ENCODE measurements around the gene RSRC2.
"Not testable (repeated sequence)": the region's sequence is repeated elsewhere in the genome, so short reads cannot be mapped to it uniquely, and the experiment has no call there.

Gene RSRC2

GRCh38 chr12:122486360-122486759 lies 40.4 kb downstream of the RSRC2 start:
- not testable (repeated sequence) for H3K9me3 ChIP-seq (ENCODE audit: control insufficient read depth, insufficient read depth, low read depth, low read length); H3K4me3 ChIP-seq (ENCODE audit: low read depth, low read length); H3K9ac ChIP-seq (ENCODE audit: low read length); H3K27ac ChIP-seq (ENCODE audit: low read depth, low read length); H3K27me3 ChIP-seq (ENCODE audit: control insufficient read depth, insufficient read depth, low read length); H3K4me1 ChIP-seq (ENCODE audit: control insufficient read depth, insufficient read depth, low read length)
- H3K36me3 ChIP-seq (ENCODE audit: control insufficient read depth, insufficient read depth, low read length): peaks cover 86% of the 10 kb centered on the region

GRCh38 chr12:122484385-122484784 lies 42.4 kb downstream of the RSRC2 start:
- not testable (repeated sequence) for H3K4me3 ChIP-seq (ENCODE audit: low read depth, low read length); H3K27me3 ChIP-seq (ENCODE audit: control insufficient read depth, insufficient read depth, low read length); H3K4me1 ChIP-seq (ENCODE audit: control insufficient read depth, insufficient read depth, low read length); H3K9ac ChIP-seq (ENCODE audit: low read length); H3K9me3 ChIP-seq (ENCODE audit: control insufficient read depth, insufficient read depth, low read depth, low read length); H3K27ac ChIP-seq (ENCODE audit: low read depth, low read length)
- peaks cover 85% of the 10 kb centered on the region for H3K36me3 ChIP-seq (ENCODE audit: control insufficient read depth, insufficient read depth, low read length)

GRCh38 chr12:122483969-122484368 lies 42.8 kb downstream of the RSRC2 start:
- Histone ChIP-seq H3K4me3 (ENCODE audit: low read depth, low read length) (no peak overlapping the region), H3K4me1 (ENCODE audit: control insufficient read depth, insufficient read depth, low read length) (no peaks in the 10 kb centered on the region), H3K36me3 (ENCODE audit: control insufficient read depth, insufficient read depth, low read length) (peaks cover 85% of the 10 kb centered on the region), H3K9me3 (ENCODE audit: control insufficient read depth, insufficient read depth, low read depth, low read length) (no peaks in the 10 kb centered on the region), H3K27ac (ENCODE audit: low read depth, low read length) (no peak overlapping the region), H3K9ac (ENCODE audit: low read length) (no peak overlapping the region), H3K27me3 (ENCODE audit: control insufficient read depth, insufficient read depth, low read length) (no peaks in the 10 kb centered on the region)

- Histone ChIP-seq H3K9ac (ENCODE audit: low read length) (no peak overlapping the region), H3K9me3 (ENCODE audit: control insufficient read depth, insufficient read depth, low read depth, low read length) (no peaks in the 10 kb centered on the region), H3K4me1 (ENCODE audit: control insufficient read depth, insufficient read depth, low read length) (no peaks in the 10 kb centered on the region), H3K27ac (ENCODE audit: low read depth, low read length) (no peak overlapping the region), H3K4me3 (ENCODE audit: low read depth, low read length) (no peak overlapping the region), H3K36me3 (ENCODE audit: control insufficient read depth, insufficient read depth, low read length) (peaks cover 85% of the 10 kb centered on the region), H3K27me3 (ENCODE audit: control insufficient read depth, insufficient read depth, low read length) (no peaks in the 10 kb centered on the region)
Observed at GRCh38 chr12:122481861-122482260, 44.9 kb downstream of the RSRC2 start.

GRCh38 chr12:122480753-122481152 lies 46.0 kb downstream of the RSRC2 start:
- H3K9ac ChIP-seq (ENCODE audit: low read length): no peak overlapping the region
- H3K27me3 ChIP-seq (ENCODE audit: control insufficient read depth, insufficient read depth, low read length): no peaks in the 10 kb centered on the region
- H3K4me1 ChIP-seq (ENCODE audit: control insufficient read depth, insufficient read depth, low read length): no peaks in the 10 kb centered on the region
- H3K36me3 ChIP-seq (ENCODE audit: control insufficient read depth, insufficient read depth, low read length): peaks cover 86% of the 10 kb centered on the region
- no peak overlapping the region for H3K4me3 ChIP-seq (ENCODE audit: low read depth, low read length)
- H3K27ac ChIP-seq (ENCODE audit: low read depth, low read length): no peak overlapping the region
- no peaks in the 10 kb centered on the region for H3K9me3 ChIP-seq (ENCODE audit: control insufficient read depth, insufficient read depth, low read depth, low read length)

DNA sequence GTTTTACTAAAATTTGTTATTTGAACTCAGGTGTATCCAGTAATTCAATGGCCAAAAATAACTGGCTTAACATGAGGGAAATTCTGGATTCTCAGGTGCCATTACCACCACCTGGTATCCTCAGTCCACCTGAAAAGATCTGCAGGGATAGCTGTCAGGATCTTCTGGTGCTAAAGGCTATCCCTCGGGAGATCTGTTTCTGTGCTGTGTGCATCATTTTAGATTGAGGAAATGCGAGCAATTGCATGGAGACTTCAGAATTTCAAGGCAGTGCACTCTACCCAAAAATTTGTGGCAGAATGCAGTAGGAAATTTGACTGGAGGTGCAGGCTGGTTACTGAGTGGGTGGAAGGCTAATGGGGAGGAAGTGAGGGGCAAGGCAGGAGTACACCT lies 52.4 kb downstream of the RSRC2 start:
- no peak overlapping the region for H3K9ac ChIP-seq (ENCODE audit: low read length)
- H3K27ac ChIP-seq (ENCODE audit: low read depth, low read length): no peak overlapping the region
- no peaks in the 10 kb centered on the region for H3K4me1 ChIP-seq (ENCODE audit: control insufficient read depth, insufficient read depth, low read length)
- H3K4me3 ChIP-seq (ENCODE audit: low read depth, low read length): no peak overlapping the region
- H3K36me3 ChIP-seq (ENCODE audit: control insufficient read depth, insufficient read depth, low read length): peaks cover 73% of the 10 kb centered on the region
- no peaks in the 10 kb centered on the region for H3K27me3 ChIP-seq (ENCODE audit: control insufficient read depth, insufficient read depth, low read length)
- no peaks in the 10 kb centered on the region for H3K9me3 ChIP-seq (ENCODE audit: control insufficient read depth, insufficient read depth, low read depth, low read length)

- H3K36me3 ChIP-seq (ENCODE audit: control insufficient read depth, insufficient read depth, low read length): peaks cover 67% of the 10 kb centered on the region
Observed at GRCh38 chr12:122473543-122474323, 53.0 kb downstream of the RSRC2 start.

GRCh38 chr12:122471324-122472226 lies 55.2 kb downstream of the RSRC2 start:
- no peaks in the 10 kb centered on the region for H3K4me1 ChIP-seq (ENCODE audit: control insufficient read depth, insufficient read depth, low read length)
- peaks cover 49% of the 10 kb centered on the region for H3K36me3 ChIP-seq (ENCODE audit: control insufficient read depth, insufficient read depth, low read length)
- no peak overlapping the region for H3K9ac ChIP-seq (ENCODE audit: low read length)
- H3K4me3 ChIP-seq (ENCODE audit: low read depth, low read length): no peak overlapping the region
- H3K27me3 ChIP-seq (ENCODE audit: control insufficient read depth, insufficient read depth, low read length): no peaks in the 10 kb centered on the region
- no peaks in the 10 kb centered on the region for H3K9me3 ChIP-seq (ENCODE audit: control insufficient read depth, insufficient read depth, low read depth, low read length)
- no peak overlapping the region for H3K27ac ChIP-seq (ENCODE audit: low read depth, low read length)

More at GRCh38 chr12:122473543-122474323, 53.0 kb downstream of the RSRC2 start:
- Histone ChIP-seq H3K27ac (ENCODE audit: low read depth, low read length) (no peak overlapping the region), H3K4me1 (ENCODE audit: control insufficient read depth, insufficient read depth, low read length) (no peaks in the 10 kb centered on the region), H3K27me3 (ENCODE audit: control insufficient read depth, insufficient read depth, low read length) (no peaks in the 10 kb centered on the region), H3K4me3 (ENCODE audit: low read depth, low read length) (no peak overlapping the region), H3K9ac (ENCODE audit: low read length) (no peak overlapping the region), H3K9me3 (ENCODE audit: control insufficient read depth, insufficient read depth, low read depth, low read length) (no peaks in the 10 kb centered on the region)

GRCh38 chr12:122470576-122470975 lies 56.2 kb downstream of the RSRC2 start:
- H3K36me3 ChIP-seq (ENCODE audit: control insufficient read depth, insufficient read depth, low read length): peaks cover 39% of the 10 kb centered on the region
- H3K4me1 ChIP-seq (ENCODE audit: control insufficient read depth, insufficient read depth, low read length); H3K9ac ChIP-seq (ENCODE audit: low read length); H3K27ac ChIP-seq (ENCODE audit: low read depth, low read length); H3K4me3 ChIP-seq (ENCODE audit: low read depth, low read length); H3K27me3 ChIP-seq (ENCODE audit: control insufficient read depth, insufficient read depth, low read length); H3K9me3 ChIP-seq (ENCODE audit: control insufficient read depth, insufficient read depth, low read depth, low read length): not testable (repeated sequence)

DNA sequence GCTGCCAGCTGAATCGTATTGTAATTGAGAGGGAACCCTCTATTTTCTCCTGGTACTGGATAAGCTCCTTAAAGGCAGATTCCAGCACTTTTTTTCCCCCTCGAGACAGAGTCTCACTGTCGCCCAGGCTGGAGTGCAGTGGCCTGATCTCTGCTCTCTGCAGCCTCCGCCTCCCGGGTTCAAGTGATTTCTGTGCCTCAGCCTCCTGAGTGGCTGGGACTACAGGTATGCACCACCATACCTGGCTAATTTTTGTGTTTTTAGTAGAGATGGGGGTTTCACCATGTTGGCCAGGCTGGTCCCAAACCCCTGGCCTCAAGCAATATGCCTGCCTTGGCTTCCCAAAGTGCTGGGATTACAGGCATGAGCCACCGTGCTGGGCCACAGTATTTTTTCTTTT lies 56.9 kb downstream of the RSRC2 start:
- H3K4me1 ChIP-seq (ENCODE audit: control insufficient read depth, insufficient read depth, low read length); H3K9me3 ChIP-seq (ENCODE audit: control insufficient read depth, insufficient read depth, low read depth, low read length); H3K4me3 ChIP-seq (ENCODE audit: low read depth, low read length); H3K27me3 ChIP-seq (ENCODE audit: control insufficient read depth, insufficient read depth, low read length); H3K27ac ChIP-seq (ENCODE audit: low read depth, low read length); H3K9ac ChIP-seq (ENCODE audit: low read length): not testable (repeated sequence)
- peaks cover 32% of the 10 kb centered on the region for H3K36me3 ChIP-seq (ENCODE audit: control insufficient read depth, insufficient read depth, low read length)

DNA sequence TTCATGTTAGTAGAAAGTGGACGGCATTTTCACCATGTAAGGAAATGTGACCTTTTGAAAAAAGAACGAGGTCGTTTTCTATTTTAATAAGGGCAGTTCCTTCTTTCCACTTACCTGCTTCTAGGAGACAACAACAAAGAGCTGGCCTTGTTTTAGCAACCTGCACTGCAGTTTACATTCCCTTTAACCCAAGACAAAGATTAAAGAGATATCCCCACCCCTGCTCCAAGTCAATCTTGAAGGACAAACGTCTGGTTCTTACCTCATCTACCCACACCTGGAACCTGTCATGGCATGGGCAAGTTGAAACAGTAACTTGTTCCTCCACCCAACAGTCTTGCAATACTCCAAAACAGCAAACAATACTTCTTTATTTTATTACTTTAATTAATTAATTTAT lies 58.8 kb downstream of the RSRC2 start:
- Histone ChIP-seq H3K9ac (ENCODE audit: low read length) (no peak overlapping the region), H3K36me3 (ENCODE audit: control insufficient read depth, insufficient read depth, low read length) (peaks cover 14% of the 10 kb centered on the region), H3K27ac (ENCODE audit: low read depth, low read length) (no peak overlapping the region), H3K4me1 (ENCODE audit: control insufficient read depth, insufficient read depth, low read length) (no peaks in the 10 kb centered on the region), H3K9me3 (ENCODE audit: control insufficient read depth, insufficient read depth, low read depth, low read length) (no peaks in the 10 kb centered on the region), H3K27me3 (ENCODE audit: control insufficient read depth, insufficient read depth, low read length) (no peaks in the 10 kb centered on the region), H3K4me3 (ENCODE audit: low read depth, low read length) (no peak overlapping the region)
